Measurements from ENCODE around the gene ZBTB7A.
"Not testable (repeated sequence)": the region's sequence is repeated elsewhere in the genome, so short reads cannot be mapped to it uniquely, and the experiment has no call there.

Gene ZBTB7A

DNA sequence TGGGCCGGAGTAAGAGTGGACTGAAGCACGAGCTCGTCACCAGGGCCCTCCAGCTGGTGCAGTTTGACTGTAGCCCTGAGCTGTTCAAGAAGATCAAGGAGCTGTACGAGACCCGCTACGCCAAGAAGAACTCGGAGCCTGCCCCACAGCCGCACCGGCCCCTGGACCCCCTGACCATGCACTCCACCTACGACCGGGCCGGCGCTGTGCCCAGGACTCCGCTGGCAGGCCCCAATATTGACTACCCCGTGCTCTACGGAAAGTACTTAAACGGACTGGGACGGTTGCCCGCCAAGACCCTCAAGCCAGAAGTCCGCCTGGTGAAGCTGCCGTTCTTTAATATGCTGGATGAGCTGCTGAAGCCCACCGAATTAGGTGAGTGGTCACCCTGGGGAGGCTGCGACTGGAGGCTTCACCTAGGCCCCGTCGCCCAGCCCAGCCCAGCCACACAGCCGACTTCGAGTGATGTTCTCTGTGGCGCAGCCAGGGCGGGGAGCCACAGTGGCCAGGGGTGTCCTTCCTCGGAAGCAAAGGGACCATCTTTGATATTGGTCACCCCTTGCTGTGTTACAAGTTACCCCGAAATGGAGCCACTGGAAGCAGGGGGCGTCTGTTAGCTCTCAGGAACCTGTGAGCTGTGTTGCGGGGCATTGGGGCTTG lies 53.6 kb downstream of the ZBTB7A start:
- no peak overlapping the region for H3K4me3 ChIP-seq (ENCODE audit: low read depth, low read length)
- DNase-seq (ENCODE audit: low read depth): no peak
- TF ChIP-seq, protein P1, sequence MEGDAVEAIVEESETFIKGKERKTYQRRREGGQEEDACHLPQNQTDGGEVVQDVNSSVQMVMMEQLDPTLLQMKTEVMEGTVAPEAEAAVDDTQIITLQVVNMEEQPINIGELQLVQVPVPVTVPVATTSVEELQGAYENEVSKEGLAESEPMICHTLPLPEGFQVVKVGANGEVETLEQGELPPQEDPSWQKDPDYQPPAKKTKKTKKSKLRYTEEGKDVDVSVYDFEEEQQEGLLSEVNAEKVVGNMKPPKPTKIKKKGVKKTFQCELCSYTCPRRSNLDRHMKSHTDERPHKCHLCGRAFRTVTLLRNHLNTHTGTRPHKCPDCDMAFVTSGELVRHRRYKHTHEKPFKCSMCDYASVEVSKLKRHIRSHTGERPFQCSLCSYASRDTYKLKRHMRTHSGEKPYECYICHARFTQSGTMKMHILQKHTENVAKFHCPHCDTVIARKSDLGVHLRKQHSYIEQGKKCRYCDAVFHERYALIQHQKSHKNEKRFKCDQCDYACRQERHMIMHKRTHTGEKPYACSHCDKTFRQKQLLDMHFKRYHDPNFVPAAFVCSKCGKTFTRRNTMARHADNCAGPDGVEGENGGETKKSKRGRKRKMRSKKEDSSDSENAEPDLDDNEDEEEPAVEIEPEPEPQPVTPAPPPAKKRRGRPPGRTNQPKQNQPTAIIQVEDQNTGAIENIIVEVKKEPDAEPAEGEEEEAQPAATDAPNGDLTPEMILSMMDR (IDR thresholded peaks at IDR 0.05; ENCODE audit: low read depth, low read length): no peak
- TF ChIP-seq, protein P2, sequence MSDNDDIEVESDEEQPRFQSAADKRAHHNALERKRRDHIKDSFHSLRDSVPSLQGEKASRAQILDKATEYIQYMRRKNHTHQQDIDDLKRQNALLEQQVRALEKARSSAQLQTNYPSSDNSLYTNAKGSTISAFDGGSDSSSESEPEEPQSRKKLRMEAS (IDR thresholded peaks at IDR 0.05; ENCODE audit: low read depth, low read length): no peak
- TF ChIP-seq MYC (IDR thresholded peaks at IDR 0.05; ENCODE audit: low read depth, low read length) (no peak), POLR2A (IDR thresholded peaks at IDR 0.05; ENCODE audit: extremely low read depth, insufficient read length) (no peak)

DNA sequence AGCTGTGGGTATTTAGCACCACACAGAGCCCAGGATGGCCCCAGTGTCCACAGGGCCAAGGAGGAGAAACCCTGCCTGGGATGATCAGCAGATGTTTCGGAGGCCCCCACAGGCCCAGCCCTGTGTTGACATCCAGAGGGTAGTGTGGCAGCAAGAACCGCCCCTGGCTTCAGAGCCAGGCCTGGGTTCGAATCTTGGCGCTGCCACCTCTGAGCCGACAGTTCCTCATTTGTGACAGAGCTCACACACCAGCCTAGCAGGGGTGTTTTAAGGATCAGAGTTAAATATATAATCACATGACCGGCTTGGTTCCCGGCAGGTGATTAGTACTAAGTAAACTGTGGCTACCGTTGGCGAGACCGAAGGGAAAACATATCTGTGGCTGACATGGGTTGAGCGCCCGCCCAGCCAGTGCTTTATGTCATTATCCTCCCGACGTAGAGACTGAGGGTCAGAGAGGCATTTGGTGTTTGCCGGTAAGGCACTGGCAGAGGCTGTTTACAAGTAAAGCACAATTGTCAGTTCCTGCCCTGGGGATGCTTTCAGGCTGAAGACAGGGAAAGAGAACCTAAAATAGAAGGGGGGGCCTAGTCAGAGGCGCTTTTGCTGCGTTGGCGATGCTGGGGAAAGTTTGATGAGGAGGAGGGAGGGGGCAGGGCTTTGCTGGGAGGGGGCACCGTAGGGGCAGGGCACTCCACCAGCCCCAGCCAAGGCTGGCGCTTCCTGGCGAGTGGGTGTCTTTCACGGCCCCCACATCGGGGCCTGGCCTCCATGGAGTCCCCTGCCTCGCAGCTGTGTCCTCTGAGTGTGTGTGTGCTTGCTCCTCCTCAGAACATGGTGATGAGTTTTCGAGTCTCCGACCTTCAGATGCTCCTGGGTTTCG lies 54.4 kb downstream of the ZBTB7A start:
- no peak overlapping the region for H3K4me3 ChIP-seq (ENCODE audit: low read depth, low read length)
- no peak for DNase-seq (ENCODE audit: low read depth)
- TF ChIP-seq, protein P1 (IDR thresholded peaks at IDR 0.05; ENCODE audit: low read depth, low read length): no peak
- TF ChIP-seq, protein P2 (IDR thresholded peaks at IDR 0.05; ENCODE audit: low read depth, low read length): no peak
- TF ChIP-seq MYC (IDR thresholded peaks at IDR 0.05; ENCODE audit: low read depth, low read length) (no peak), POLR2A (IDR thresholded peaks at IDR 0.05; ENCODE audit: extremely low read depth, insufficient read length) (no peak)

DNA sequence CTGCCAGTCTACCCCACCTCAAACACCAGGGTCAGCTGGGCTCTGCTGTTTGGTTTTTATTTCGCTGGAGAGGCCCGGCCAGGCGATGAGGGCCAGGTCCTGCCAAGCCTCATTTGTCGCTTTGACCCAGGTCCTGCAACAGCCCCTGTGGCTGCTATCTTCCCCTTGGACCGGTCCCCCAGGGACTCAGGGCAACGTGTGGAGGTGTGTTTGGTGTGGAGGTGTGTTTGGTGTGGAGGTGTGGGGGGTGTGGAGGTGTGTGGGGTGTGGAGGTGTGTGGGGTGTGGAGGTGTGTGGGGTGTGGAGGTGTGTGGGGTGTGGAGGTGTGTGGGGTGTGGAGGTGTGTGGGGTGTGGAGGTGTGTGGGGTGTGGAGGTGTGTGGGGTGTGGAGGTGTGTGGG lies 55.3 kb downstream of the ZBTB7A start:
- not testable (repeated sequence) for DNase-seq (ENCODE audit: low read depth)

DNA sequence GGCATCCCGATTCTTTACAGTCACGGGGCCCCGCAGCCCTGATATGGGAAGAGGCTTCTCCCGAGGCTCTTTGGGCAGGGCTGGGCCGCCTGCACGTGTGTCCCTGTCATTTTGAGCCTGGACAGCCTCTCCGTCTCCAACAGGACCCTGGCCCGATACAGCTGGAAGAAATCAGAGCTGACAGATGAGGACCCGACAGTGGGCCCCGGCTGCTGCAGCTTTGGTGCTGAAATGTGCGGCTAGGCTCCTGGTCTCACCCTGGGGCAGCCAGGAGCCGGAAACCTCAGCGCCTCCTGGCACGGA lies 55.9 kb downstream of the ZBTB7A start:
- H3K4me3 ChIP-seq (ENCODE audit: low read depth, low read length): no peak overlapping the region
- no peak for TF ChIP-seq POLR2A (IDR thresholded peaks at IDR 0.05; ENCODE audit: extremely low read depth, insufficient read length)
- TF ChIP-seq, protein P2 (IDR thresholded peaks at IDR 0.05; ENCODE audit: low read depth, low read length): no peak
- TF ChIP-seq MYC (IDR thresholded peaks at IDR 0.05; ENCODE audit: low read depth, low read length): no peak
- TF ChIP-seq, protein P1 (IDR thresholded peaks at IDR 0.05; ENCODE audit: low read depth, low read length): no peak
- no peak for DNase-seq (ENCODE audit: low read depth)

More for the DNA sequence above, 55.3 kb downstream of the ZBTB7A start:
- not testable (repeated sequence) for H3K4me3 ChIP-seq (ENCODE audit: low read depth, low read length)

DNA sequence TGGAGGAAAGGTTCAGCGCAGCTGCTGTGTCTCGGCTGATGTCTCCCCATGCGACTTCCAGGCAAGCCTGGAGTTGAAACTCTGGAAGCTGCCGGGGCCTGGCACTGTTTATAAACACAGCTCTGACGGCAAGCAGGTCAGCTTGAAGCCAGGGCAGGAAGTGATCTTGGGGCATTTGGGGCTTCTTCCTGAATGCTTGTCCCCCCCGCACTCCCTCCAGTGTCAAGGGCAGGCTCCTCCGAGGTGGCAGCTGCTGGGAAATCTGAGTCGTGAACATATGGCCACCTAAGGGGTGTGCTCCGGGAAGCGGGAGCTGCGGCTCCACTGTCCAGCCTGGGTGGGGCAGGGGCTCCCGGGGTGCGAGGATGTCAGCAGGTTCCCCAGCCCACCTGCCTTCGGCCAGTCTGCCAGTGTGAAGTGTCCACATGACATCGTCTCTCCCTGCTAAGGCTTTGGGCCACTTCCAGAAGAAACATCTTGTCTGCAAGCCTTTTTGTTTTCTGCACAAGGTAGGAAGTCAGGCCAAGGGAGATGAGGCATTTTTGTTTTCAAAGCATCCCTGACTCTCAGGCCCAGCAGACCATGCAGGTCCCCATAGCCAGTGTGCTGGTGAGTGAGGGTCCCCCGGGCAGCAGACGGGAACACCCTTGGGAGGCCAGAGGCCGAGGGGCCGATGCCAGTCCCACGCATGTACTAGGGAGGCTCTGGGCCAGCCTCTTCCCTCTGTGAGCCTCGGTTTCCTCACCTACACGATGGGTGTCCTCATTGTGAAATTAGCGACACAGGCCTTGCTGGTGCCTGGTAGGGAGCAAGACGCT lies 56.5 kb downstream of the ZBTB7A start:
- no peak for DNase-seq (ENCODE audit: low read depth)
- no peak overlapping the region for H3K4me3 ChIP-seq (ENCODE audit: low read depth, low read length)
- TF ChIP-seq POLR2A (IDR thresholded peaks at IDR 0.05; ENCODE audit: extremely low read depth, insufficient read length) (no peak), MYC (IDR thresholded peaks at IDR 0.05; ENCODE audit: low read depth, low read length) (no peak)
- TF ChIP-seq, protein P1 (IDR thresholded peaks at IDR 0.05; ENCODE audit: low read depth, low read length): no peak
- TF ChIP-seq, protein P2 (IDR thresholded peaks at IDR 0.05; ENCODE audit: low read depth, low read length): no peak

Data from NB4 (cell line).